ENCODE data around the gene MYCL.

MYCL gene

GRCh38 chr1:39944410-39945112 is 42.8 kb upstream of the MYCL start:
- Histone ChIP-seq H3K36me3 (ENCODE audit: insufficient read depth) (no peaks in the 10 kb centered on the region), H2AFZ (ENCODE audit: low read depth) (no peak overlapping the region), H3K4me3 (IDR thresholded peaks at IDR 0.05; ENCODE audit: insufficient read depth, low read depth, low read length) (no peak overlapping the region), H3K4me1 (ENCODE audit: low read depth, poor library complexity, severe bottlenecking) (no peaks in the 10 kb centered on the region), H4K20me1 (ENCODE audit: insufficient read depth) (no peaks in the 10 kb centered on the region), H3K27ac (no peak overlapping the region), H3K4me2 (no peak overlapping the region), H3K27me3 (ENCODE audit: insufficient read depth, low read depth) (no peaks in the 10 kb centered on the region), H3K9ac (no peak overlapping the region), H3K79me2 (ENCODE audit: insufficient read depth, low read depth) (no peaks in the 10 kb centered on the region)
- TF ChIP-seq CTCF (conservative IDR thresholded peaks at IDR 0.05; ENCODE audit: low read depth, low read length), result no peak

GRCh38 chr1:39943471-39944290 is 42.0 kb upstream of the MYCL start:
- no peak overlapping the region for H3K27ac ChIP-seq
- H3K79me2 ChIP-seq (ENCODE audit: insufficient read depth, low read depth), result no peaks in the 10 kb centered on the region
- H4K20me1 ChIP-seq (ENCODE audit: insufficient read depth), result no peaks in the 10 kb centered on the region
- H2AFZ ChIP-seq (ENCODE audit: low read depth), result no peak overlapping the region
- no peaks in the 10 kb centered on the region for H3K36me3 ChIP-seq (ENCODE audit: insufficient read depth)
- no peaks in the 10 kb centered on the region for H3K4me1 ChIP-seq (ENCODE audit: low read depth, poor library complexity, severe bottlenecking)
- H3K27me3 ChIP-seq (ENCODE audit: insufficient read depth, low read depth), result no peaks in the 10 kb centered on the region
- H3K9ac ChIP-seq, result no peak overlapping the region
- no peak overlapping the region for H3K4me2 ChIP-seq
- TF ChIP-seq CTCF (conservative IDR thresholded peaks at IDR 0.05; ENCODE audit: low read depth, low read length), result no peak
- no peak overlapping the region for H3K4me3 ChIP-seq (IDR thresholded peaks at IDR 0.05; ENCODE audit: insufficient read depth, low read depth, low read length)

- no peak overlapping the region for H3K4me2 ChIP-seq
Measured at GRCh38 chr1:39940980-39941871, 39.5 kb upstream of the MYCL start.

More at GRCh38 chr1:39940980-39941871, 39.5 kb upstream of the MYCL start:
- Histone ChIP-seq H3K79me2 (ENCODE audit: insufficient read depth, low read depth) (no peaks in the 10 kb centered on the region), H3K27me3 (ENCODE audit: insufficient read depth, low read depth) (no peaks in the 10 kb centered on the region), H3K36me3 (ENCODE audit: insufficient read depth) (no peaks in the 10 kb centered on the region), H3K9ac (no peak overlapping the region), H3K4me1 (ENCODE audit: low read depth, poor library complexity, severe bottlenecking) (no peaks in the 10 kb centered on the region), H4K20me1 (ENCODE audit: insufficient read depth) (no peaks in the 10 kb centered on the region), H3K27ac (no peak overlapping the region), H3K4me3 (IDR thresholded peaks at IDR 0.05; ENCODE audit: insufficient read depth, low read depth, low read length) (no peak overlapping the region), H2AFZ (ENCODE audit: low read depth) (no peak overlapping the region)
- no peak for TF ChIP-seq CTCF (conservative IDR thresholded peaks at IDR 0.05; ENCODE audit: low read depth, low read length)

Measured in KMS-11 (cell line).